GM23338 (cell line): ENCODE measurements around the gene NELFE. TPM values are rescaled to one million over a fixed set of nuclear protein-coding genes. Genes with fewer than 3 reads are reported as not detected.
A peak's percentile ranks its signal among the peaks of the same experiment; 100 is the strongest.

ENCODE experiments used
- ATAC-seq: fragments of 200-7000 bp; cut with Tn5 transposase; 3 replicates; pipeline ENCODE4 v1.9.1; 2020
- DNase-seq: peaks from one replicate; pipeline ENCODE4 v3.0.0-alpha.2; 2015; ENCODE audit warnings: low spot score
- H2AFZ ChIP-seq: fragments of 200-600 bp; sonication (generic); 2 replicates; pipeline ENCODE4 v1.8.0; 2016; ENCODE audit warnings: antibody characterized with exemption, mild to moderate bottlenecking, moderate library complexity
- H3F3A ChIP-seq: fragments of 200-600 bp; sonication (generic); replicated peaks from 2 replicates; pipeline ENCODE4 v1.8.0; 2017; ENCODE audit warnings: antibody characterized with exemption, mixed run types, low read depth
- H3K27ac ChIP-seq: fragments of 200-600 bp; sonication (generic); 2 replicates; pipeline ENCODE4 v1.6.1; 2016; ENCODE audit warnings: low read depth
- H3K27me3 ChIP-seq: fragments of 200-600 bp; sonication (generic); 2 replicates; pipeline ENCODE4 v1.8.0; 2016; ENCODE audit warnings: mild to moderate bottlenecking, mixed run types, moderate library complexity; ENCODE audit not compliant: insufficient read depth
- H3K36me3 ChIP-seq: fragments of 200-600 bp; sonication (generic); 2 replicates; pipeline ENCODE4 v1.8.0; 2016; ENCODE audit warnings: mild to moderate bottlenecking; ENCODE audit not compliant: insufficient read depth
- H3K4me1 ChIP-seq: fragments of 200-600 bp; sonication (generic); 2 replicates; pipeline ENCODE4 v1.8.0; 2016; ENCODE audit warnings: mild to moderate bottlenecking, moderate library complexity; ENCODE audit not compliant: insufficient read depth
- H3K4me2 ChIP-seq: fragments of 200-600 bp; sonication (generic); 2 replicates; pipeline ENCODE4 v1.7.1; 2017; ENCODE audit warnings: mixed run types
- H3K4me3 ChIP-seq: fragments of 200-600 bp; sonication (generic); 2 replicates; pipeline ENCODE4 v1.6.1; 2016; ENCODE audit warnings: mixed run types
- H3K79me2 ChIP-seq: fragments of 200-600 bp; sonication (generic); replicated peaks from 2 replicates; pipeline ENCODE4 v1.8.0; 2017; ENCODE audit warnings: mild to moderate bottlenecking; ENCODE audit not compliant: insufficient read depth
- H3K9me2 ChIP-seq: fragments of 200-600 bp; sonication (generic); 2 replicates; pipeline ENCODE4 v1.8.0; 2017; ENCODE audit not compliant: insufficient read depth
- H4K20me1 ChIP-seq: fragments of 200-600 bp; sonication (generic); replicated peaks from 2 replicates; pipeline ENCODE4 v1.8.0; 2017; ENCODE audit warnings: mild to moderate bottlenecking; ENCODE audit not compliant: insufficient read depth
- H3K27ac Mint-ChIP-seq: 2 replicates; pipeline ENCODE4 v1.8.0; 2020; ENCODE audit warnings: inconsistent platforms, mild to moderate bottlenecking, moderate library complexity, mixed read lengths
- H3K27me3 Mint-ChIP-seq: 3 replicates; pipeline ENCODE4 v1.8.0; 2022; ENCODE audit warnings: low read depth, mild to moderate bottlenecking, moderate library complexity, mixed read lengths, inconsistent platforms; ENCODE audit not compliant: insufficient read depth, poor library complexity
- H3K36me3 Mint-ChIP-seq: 3 replicates; pipeline ENCODE4 v1.8.0; 2021; ENCODE audit warnings: low read depth, mild to moderate bottlenecking, inconsistent platforms, moderate library complexity, mixed read lengths
- H3K4me1 Mint-ChIP-seq: 3 replicates; pipeline ENCODE4 v1.8.0; 2020; ENCODE audit warnings: mild to moderate bottlenecking, inconsistent platforms, mixed read lengths
- H3K4me3 Mint-ChIP-seq: 3 replicates; pipeline ENCODE4 v1.8.0; 2021; ENCODE audit warnings: moderate library complexity, mild to moderate bottlenecking, inconsistent platforms, mixed read lengths
- H3K9me3 Mint-ChIP-seq: 3 replicates; pipeline ENCODE4 v1.8.0; 2020; ENCODE audit warnings: moderate library complexity, mild to moderate bottlenecking, inconsistent platforms, mixed read lengths
- CREB1 ChIP-seq: fragments of 250-450 bp; sonication (Bioruptor Pico); IDR thresholded peaks from 2 replicates; pipeline ENCODE4 v1.5.0; 2020; ENCODE audit warnings: low read depth, mild to moderate bottlenecking, moderate library complexity
- EZH2 ChIP-seq: fragments of 200-600 bp; sonication (generic); IDR thresholded peaks from one replicate; pipeline ENCODE4 v1.8.0; 2017; ENCODE audit warnings: antibody characterized with exemption, mild to moderate bottlenecking, low read depth; ENCODE audit not compliant: unreplicated experiment
- EZH2phosphoT487 ChIP-seq: fragments of 200-600 bp; sonication (generic); IDR thresholded peaks from one replicate; pipeline ENCODE4 v1.8.1; 2018; ENCODE audit warnings: antibody characterized with exemption; ENCODE audit not compliant: unreplicated experiment
- JUNB ChIP-seq: IDR thresholded peaks from one replicate; pipeline ENCODE4 v1.6.1; 2016; ENCODE audit warnings: antibody characterized with exemption; ENCODE audit not compliant: unreplicated experiment
- POLR2AphosphoS5 ChIP-seq: IDR thresholded peaks from 2 replicates; pipeline ENCODE4 v1.6.1; 2016; ENCODE audit warnings: antibody characterized with exemption, low read depth
- ZNF331 ChIP-seq: fragments of 250-450 bp; sonication (Bioruptor Pico); IDR thresholded peaks from 2 replicates; pipeline ENCODE4 v1.5.0; 2020; ENCODE audit warnings: low read depth, mild to moderate bottlenecking, moderate library complexity
- polyA plus RNA-seq: library from polyadenylated mRNA; unstranded; fragments of >200 nt; fragmentation: Nextera tagmentation; extraction: Ambion mirVana; gene quantifications from 2 replicates; pipeline ENCODE4 v1.2.1, GENCODE V29; 2016
- total RNA-seq: library from RNA; depleted of rRNA; stranded (reverse); fragments of >200 nt; shearing (Covaris generic); gene quantifications from 2 replicates; pipeline ENCODE4 v1.2.3, GENCODE V29; 2014
- TF ChIP-seq, protein P1 (sequence below), 2 experiments: fragments of 200-600 bp in 1 of 2; sonication (generic) in 1 of 2; conservative IDR thresholded peaks; 2 replicates each; pipeline versions ENCODE4 v1.5.1 to v1.6.1; 2016 to 2017; ENCODE audit warnings: antibody characterized with exemption in 2 of 2, low read depth in 2 of 2, mild to moderate bottlenecking in 2 of 2, moderate library complexity in 1 of 2
- TF ChIP-seq, protein P2 (sequence below): IDR thresholded peaks from 2 replicates; pipeline ENCODE4 v1.6.1; 2016; ENCODE audit warnings: antibody characterized with exemption
- TF ChIP-seq, protein P3 (sequence below): IDR thresholded peaks from one replicate; pipeline ENCODE4 v1.6.1; 2018; ENCODE audit warnings: antibody characterized with exemption; ENCODE audit not compliant: unreplicated experiment

The NELFE gene
- total and polyA plus RNA-seq, 2 experiments from 2014 or later, result 64.0 to 93.4 TPM

DNA sequence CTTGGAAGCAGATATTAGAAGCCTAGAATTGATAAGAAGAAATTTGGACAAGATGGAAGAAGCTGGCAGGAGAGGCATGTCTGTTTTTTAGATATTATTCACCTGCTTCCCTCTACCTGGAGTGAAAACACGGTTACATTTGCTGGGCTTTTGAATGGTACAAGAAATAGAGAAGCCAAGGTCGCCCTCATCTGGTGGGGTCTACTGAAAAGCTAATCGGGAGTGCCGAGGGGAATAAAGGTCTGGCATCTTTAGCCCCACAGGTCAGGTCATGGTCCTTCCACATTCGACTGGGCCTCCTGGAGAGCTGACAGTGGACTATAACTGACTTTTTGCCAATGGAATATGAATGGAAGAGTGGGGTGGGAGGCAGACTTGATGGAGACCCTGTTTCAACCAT, 35.8 kb downstream of the NELFE start:
- TF ChIP-seq EZH2phosphoT487, result no peak
- TF ChIP-seq POLR2AphosphoS5, result no peak
- TF ChIP-seq ZNF331 (CRISPR knock-in tag), result no peak
- TF ChIP-seq, protein P1, sequence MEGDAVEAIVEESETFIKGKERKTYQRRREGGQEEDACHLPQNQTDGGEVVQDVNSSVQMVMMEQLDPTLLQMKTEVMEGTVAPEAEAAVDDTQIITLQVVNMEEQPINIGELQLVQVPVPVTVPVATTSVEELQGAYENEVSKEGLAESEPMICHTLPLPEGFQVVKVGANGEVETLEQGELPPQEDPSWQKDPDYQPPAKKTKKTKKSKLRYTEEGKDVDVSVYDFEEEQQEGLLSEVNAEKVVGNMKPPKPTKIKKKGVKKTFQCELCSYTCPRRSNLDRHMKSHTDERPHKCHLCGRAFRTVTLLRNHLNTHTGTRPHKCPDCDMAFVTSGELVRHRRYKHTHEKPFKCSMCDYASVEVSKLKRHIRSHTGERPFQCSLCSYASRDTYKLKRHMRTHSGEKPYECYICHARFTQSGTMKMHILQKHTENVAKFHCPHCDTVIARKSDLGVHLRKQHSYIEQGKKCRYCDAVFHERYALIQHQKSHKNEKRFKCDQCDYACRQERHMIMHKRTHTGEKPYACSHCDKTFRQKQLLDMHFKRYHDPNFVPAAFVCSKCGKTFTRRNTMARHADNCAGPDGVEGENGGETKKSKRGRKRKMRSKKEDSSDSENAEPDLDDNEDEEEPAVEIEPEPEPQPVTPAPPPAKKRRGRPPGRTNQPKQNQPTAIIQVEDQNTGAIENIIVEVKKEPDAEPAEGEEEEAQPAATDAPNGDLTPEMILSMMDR (conservative IDR thresholded peaks at IDR 0.05; ENCODE audit: low read depth in 2 of 2), result peak; percentile 61 to 76
- no peak for TF ChIP-seq CREB1 (CRISPR knock-in tag)
- TF ChIP-seq, protein P2, sequence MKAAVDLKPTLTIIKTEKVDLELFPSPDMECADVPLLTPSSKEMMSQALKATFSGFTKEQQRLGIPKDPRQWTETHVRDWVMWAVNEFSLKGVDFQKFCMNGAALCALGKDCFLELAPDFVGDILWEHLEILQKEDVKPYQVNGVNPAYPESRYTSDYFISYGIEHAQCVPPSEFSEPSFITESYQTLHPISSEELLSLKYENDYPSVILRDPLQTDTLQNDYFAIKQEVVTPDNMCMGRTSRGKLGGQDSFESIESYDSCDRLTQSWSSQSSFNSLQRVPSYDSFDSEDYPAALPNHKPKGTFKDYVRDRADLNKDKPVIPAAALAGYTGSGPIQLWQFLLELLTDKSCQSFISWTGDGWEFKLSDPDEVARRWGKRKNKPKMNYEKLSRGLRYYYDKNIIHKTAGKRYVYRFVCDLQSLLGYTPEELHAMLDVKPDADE, result no peak
- Histone ChIP-seq H3K4me3 (no peak overlapping the region), H3K4me2 (no peak overlapping the region), H3K4me1 (no peaks in the 10 kb centered on the region), H3F3A (no peaks in the 10 kb centered on the region), H4K20me1 (no peaks in the 10 kb centered on the region), H3K27me3 (no peaks in the 10 kb centered on the region), H3K36me3 (no peaks in the 10 kb centered on the region), H3K79me2 (no peaks in the 10 kb centered on the region), H3K27ac (no peak overlapping the region), H3K9me2 (no peaks in the 10 kb centered on the region), H2AFZ (no peak overlapping the region)
- H3K27ac Mint-ChIP-seq, result no peak overlapping the region
- no peak overlapping the region; the same call in 2 of the 3 replicates for H3K4me3 Mint-ChIP-seq
- peaks cover 5% of the 10 kb centered on the region for H3K27me3 Mint-ChIP-seq
- peaks cover 3% of the 10 kb centered on the region; the same call in 2 of the 3 replicates for H3K4me1 Mint-ChIP-seq
- no peaks in the 10 kb centered on the region for H3K9me3 Mint-ChIP-seq
- no peaks in the 10 kb centered on the region for H3K36me3 Mint-ChIP-seq
- ATAC-seq (peak; percentile 92), DNase-seq (peak; percentile 69)

DNA sequence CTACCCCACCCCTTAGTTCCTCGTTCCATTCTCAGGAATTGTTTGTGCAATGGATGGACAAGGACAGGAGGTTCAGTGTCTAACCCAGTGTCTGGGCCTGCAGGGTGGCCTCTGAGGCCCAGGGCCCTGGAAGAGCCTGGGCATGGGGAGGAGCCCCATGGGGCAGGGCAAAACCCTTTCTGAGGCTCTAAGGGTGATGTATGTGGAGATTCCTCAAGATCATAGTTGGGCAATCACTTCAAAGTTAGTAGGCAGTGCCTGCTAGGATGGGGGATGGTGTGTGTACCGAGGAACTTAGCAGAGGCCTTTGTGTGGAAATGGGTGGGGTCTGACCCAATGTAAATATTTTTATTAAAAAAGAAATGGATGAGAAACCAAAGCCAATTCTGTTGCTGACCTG, 38.0 kb downstream of the NELFE start:
- no peaks in the 10 kb centered on the region for H3K79me2 ChIP-seq
- H4K20me1 ChIP-seq, result no peaks in the 10 kb centered on the region
- H3K36me3 ChIP-seq, result no peaks in the 10 kb centered on the region
- H3K27ac ChIP-seq, result no peak overlapping the region
- no peak overlapping the region for H2AFZ ChIP-seq
- ATAC-seq (no peak), DNase-seq (no peak)
- no peaks in the 10 kb centered on the region for H3K4me1 ChIP-seq
- H3F3A ChIP-seq, result no peaks in the 10 kb centered on the region
- H3K27ac Mint-ChIP-seq, result no peak overlapping the region
- H3K9me2 ChIP-seq, result no peaks in the 10 kb centered on the region
- H3K4me2 ChIP-seq, result no peak overlapping the region
- H3K4me3 Mint-ChIP-seq, result no peak overlapping the region
- H3K27me3 ChIP-seq, result no peaks in the 10 kb centered on the region
- no peaks in the 10 kb centered on the region for H3K36me3 Mint-ChIP-seq
- no peaks in the 10 kb centered on the region; the same call in 2 of the 3 replicates for H3K4me1 Mint-ChIP-seq
- no peaks in the 10 kb centered on the region for H3K9me3 Mint-ChIP-seq
- H3K4me3 ChIP-seq, result no peak overlapping the region
- peaks cover 6% of the 10 kb centered on the region for H3K27me3 Mint-ChIP-seq
- TF ChIP-seq CREB1 (CRISPR knock-in tag) (no peak), JUNB (no peak), EZH2 (no peak), EZH2phosphoT487 (no peak), POLR2AphosphoS5 (no peak)
- TF ChIP-seq, protein P2, result no peak
- TF ChIP-seq, protein P3, sequence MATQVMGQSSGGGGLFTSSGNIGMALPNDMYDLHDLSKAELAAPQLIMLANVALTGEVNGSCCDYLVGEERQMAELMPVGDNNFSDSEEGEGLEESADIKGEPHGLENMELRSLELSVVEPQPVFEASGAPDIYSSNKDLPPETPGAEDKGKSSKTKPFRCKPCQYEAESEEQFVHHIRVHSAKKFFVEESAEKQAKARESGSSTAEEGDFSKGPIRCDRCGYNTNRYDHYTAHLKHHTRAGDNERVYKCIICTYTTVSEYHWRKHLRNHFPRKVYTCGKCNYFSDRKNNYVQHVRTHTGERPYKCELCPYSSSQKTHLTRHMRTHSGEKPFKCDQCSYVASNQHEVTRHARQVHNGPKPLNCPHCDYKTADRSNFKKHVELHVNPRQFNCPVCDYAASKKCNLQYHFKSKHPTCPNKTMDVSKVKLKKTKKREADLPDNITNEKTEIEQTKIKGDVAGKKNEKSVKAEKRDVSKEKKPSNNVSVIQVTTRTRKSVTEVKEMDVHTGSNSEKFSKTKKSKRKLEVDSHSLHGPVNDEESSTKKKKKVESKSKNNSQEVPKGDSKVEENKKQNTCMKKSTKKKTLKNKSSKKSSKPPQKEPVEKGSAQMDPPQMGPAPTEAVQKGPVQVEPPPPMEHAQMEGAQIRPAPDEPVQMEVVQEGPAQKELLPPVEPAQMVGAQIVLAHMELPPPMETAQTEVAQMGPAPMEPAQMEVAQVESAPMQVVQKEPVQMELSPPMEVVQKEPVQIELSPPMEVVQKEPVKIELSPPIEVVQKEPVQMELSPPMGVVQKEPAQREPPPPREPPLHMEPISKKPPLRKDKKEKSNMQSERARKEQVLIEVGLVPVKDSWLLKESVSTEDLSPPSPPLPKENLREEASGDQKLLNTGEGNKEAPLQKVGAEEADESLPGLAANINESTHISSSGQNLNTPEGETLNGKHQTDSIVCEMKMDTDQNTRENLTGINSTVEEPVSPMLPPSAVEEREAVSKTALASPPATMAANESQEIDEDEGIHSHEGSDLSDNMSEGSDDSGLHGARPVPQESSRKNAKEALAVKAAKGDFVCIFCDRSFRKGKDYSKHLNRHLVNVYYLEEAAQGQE, result no peak
